Smooth muscle cell of the brain vasculature (primary cell): Measurements from ENCODE around the gene SOHLH1.
"Not testable (repeated sequence)": the region's sequence is repeated elsewhere in the genome, so short reads cannot be mapped to it uniquely, and the experiment has no call there.

Source experiments
- DNase-seq: peaks from one replicate; pipeline ENCODE4 v3.0.0-alpha.2; 2012; ENCODE audit warnings: low read depth, low spot score

SOHLH1 gene

DNA sequence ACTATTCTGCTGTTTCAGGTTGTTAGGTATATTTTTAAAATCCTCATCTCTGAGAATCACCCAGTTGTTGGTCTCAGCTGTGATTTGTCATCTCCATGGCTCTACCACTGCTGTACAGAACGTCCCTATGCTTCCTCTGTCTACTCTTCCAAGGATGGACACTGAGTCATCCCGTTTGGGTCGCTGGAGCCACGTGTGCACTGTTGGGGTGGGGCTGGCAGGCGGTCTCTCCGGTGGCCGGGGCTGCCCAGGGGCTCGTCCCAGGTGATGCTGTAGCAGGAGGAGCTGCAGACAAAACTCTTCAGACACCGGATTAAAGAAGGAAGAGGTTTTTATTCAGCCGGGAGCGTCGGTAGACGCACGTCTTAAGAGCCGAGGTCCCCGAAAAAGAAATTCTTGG lies 19.2 kb downstream of the SOHLH1 start:
- DNase-seq: no peak

DNA sequence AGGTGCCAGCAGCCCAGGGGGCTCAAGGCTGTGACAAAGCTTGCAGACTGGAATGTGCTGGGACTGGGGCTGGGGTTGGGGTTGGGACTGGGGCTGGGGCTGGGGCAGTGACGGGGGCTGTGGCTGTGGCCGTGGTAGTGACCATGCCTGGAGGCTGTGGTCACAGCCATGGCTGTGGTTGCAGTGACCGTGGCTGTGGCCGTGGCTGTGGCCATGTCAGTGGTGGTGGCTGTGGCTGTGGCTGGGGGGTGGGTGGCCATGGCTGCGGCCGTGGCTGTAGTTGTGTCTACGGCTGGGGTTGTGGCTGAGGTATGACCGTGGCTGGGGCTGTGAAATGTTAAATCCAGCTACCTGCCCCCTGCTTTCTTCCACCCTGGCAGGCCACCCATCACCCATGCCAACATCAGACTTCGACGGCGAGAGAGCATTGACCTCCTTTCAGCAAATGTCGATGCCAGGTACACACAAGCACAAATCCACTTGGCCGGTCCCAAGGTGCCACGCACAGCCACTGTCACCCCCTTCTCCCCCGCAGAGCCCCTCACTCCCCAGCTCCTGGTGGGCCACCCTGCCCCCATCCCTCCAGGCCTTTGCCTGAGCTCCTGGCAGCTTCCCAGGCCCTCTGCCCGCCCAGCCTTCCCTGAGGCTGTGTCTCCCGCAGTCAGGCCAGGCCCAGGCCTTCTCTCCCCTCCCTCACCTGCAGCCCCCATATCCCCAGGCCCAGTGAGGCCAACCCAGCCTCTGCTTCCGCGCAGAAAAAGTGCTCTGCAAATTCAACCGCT lies 20.9 kb downstream of the SOHLH1 start:
- DNase-seq: no peak

- no peak for DNase-seq
Measured at GRCh38 chr9:135677641-135678168, 21.6 kb downstream of the SOHLH1 start.

GRCh38 chr9:135676891-135677290 lies 22.4 kb downstream of the SOHLH1 start:
- no peak for DNase-seq

DNA sequence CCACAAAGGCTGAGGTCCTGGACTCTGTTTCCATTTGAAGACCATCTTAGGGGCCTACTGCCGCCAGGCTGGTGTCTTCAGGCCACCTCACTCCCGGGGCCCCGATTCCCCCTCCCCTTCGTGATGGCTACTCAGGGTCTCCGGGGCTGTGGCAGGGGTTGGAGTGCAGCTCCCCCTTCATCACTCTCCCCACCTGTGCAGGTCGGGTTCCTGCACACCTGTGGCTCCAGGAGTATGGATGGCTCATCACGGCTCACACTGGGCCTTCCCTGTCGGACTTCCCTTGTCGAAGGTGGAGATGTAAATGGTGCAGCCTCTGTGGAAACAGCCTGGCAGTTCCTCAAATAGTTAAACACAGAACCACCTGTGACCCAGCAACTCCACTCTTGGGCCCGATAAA lies 24.3 kb downstream of the SOHLH1 start:
- DNase-seq: no peak

- no peak for DNase-seq
Measured at GRCh38 chr9:135673941-135674340, 25.3 kb downstream of the SOHLH1 start.

- not testable (repeated sequence) for DNase-seq
Measured at GRCh38 chr9:135672786-135673185, 26.5 kb downstream of the SOHLH1 start.

GRCh38 chr9:135671591-135672041 lies 27.7 kb downstream of the SOHLH1 start:
- DNase-seq: no peak

DNA sequence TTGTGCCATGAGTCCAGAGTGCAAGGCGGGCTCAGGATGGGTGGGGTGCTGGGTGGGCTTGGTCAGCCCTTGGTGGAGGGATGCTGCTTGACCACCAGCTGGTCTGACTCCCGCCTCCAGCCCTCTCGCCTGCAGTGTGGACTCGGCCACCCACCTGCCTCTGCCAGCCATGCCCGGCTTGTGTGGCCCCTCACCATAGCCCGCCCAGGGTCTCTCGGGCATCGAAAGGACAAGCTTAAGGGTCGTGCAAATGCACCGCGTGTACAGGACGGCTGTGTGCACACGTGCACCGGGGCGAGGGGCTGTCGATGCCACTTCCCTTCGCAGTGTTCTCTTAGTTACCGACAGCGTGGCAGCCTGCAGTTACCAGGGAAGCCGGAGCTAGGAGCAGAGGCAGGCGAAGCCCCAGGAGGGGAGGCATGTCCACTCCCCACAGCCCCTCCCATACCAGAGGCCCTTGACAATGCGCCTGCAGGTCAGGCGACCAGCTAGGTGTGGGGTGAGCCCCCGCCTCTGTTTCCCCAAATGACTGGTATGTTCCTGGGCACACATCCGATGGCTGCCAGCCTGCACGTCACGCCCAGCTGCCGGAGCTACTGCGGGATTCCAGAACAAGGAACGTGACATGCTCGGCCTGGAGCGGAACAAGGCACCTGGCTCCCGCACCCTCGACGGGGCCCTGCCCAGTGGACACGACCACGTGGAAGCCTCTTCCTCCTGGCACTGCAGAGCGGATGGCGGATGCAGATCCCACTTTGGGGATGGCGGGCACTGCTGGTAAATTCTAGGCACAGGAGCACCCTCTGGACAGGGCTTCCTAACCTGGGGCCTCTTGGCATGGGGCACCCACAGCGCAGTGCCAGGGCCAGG lies 28.3 kb downstream of the SOHLH1 start:
- DNase-seq: no peak

DNA sequence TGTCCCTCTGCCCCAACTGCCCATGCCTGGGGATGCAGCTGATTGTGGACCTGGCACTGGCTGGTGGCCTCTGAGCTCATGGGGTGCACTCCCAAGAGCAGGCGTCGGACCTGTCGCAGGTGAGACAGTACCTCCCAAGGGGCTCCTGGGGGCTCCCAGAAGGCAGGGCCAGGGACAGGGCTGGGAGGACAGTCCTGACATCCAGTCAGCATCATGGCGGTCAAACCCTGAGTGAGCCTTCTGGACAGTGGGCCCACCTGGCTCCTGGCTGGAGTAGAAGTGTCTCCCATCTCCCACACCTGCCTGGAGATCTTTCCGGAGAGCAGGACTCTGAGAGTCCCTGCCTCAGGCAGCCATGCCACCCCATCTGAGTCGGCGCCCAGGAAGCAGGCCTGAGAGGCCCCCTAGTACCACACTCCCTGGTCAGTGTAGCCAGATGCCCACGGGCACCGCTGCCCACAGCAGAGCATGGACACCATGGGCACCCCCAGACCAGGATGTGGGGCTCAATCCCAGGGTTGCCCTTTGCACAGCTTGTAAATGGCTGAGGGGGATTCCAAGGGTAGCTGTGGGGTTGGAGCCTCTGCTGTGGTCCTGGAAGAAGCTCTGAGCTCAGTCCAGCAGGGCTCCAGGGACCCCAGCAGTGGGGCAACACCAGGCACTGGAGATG lies 29.5 kb downstream of the SOHLH1 start:
- DNase-seq: no peak

- not testable (repeated sequence) for DNase-seq
Measured at GRCh38 chr9:135669018-135669417, 30.3 kb downstream of the SOHLH1 start.

DNA sequence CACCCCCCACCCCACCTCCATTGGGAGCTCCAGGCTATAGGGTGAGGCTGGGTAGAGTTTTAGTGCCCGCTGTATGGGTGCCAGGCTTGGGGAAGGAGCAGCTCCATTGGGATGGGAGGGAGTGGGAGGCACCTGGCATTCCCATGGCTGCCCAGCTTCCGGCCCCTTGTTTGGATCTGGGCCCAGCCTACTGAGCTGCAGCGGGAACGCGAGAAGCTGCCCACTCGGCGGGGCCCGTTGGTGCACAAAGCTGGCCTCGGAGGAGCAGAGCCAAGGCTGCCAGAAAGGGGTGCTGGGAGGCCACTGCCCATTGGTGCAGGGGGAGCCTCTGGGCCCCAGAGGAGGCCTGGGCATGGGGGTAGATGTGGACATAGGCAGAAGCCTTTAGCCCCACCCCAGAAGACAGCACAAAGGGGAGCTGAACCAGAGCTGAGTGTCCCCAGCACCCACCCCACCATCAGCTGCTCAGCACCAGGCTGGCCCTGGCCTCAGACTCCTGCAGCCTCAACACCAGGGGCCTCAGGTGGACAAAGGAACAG lies 31.7 kb downstream of the SOHLH1 start:
- no peak for DNase-seq

DNA sequence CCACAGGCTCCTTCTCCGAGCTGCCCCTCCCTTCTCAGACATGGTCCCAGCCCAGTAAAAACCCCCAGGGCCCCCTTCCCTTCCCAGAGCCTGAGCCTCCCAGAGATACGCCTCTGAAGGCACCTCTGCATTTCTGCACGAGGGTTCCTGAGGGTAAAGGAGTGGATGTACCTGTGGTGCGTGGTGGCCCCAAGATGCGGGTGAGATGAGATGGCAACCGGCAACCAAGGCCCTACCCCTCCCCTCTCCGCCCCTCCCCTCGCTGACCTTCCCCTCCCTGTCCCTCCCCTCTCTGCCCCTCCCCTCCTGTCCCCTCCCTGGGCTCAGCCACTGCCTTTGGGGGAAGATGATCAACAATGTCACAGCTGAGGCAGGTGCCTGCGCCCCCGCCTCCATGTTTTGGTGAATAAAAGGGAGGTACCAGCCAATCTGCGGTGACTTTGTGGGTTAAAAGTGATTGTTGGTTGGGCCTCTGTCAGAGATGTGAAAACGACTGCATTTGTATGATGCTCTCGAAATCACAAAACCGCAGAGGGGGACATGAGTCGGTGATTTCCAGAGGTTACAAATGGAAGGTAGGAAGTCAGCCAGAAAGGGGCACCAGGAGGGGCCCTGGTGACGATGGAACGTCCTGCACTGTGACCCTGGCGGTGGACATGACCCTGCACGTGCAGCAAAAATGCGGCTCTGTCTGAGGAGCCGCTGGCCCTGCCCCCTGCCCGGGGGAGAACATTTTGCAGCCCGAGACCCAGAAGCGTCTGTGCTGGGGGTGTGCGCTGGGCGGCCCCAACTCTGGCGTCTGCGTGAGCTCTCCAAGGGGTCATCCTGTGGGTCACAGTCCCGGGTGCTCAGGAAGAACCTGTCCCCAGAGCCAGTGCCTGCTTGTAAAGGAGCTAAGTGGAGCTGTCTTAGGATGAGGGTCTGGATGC lies 32.5 kb downstream of the SOHLH1 start:
- no peak for DNase-seq

DNA sequence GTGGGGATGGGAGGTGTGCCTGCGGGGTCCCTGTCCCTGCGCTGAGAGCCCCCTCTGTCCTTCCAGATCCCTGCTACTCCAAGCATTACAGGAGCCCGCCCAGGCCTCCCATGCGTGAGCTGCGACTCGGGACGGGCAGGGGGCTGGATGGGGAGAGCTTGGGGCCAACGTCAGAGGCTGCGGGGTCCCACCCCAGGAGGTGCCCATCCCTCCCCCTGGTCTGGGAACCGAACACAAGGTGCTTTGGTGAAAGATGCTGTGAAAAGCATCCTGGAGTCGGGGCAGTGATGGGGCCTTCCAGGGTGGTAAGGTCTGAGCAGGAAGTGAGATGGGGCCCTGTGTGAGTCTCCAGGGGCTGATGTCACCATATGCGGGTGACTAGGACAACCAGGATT lies 33.5 kb downstream of the SOHLH1 start:
- DNase-seq: no peak

DNA sequence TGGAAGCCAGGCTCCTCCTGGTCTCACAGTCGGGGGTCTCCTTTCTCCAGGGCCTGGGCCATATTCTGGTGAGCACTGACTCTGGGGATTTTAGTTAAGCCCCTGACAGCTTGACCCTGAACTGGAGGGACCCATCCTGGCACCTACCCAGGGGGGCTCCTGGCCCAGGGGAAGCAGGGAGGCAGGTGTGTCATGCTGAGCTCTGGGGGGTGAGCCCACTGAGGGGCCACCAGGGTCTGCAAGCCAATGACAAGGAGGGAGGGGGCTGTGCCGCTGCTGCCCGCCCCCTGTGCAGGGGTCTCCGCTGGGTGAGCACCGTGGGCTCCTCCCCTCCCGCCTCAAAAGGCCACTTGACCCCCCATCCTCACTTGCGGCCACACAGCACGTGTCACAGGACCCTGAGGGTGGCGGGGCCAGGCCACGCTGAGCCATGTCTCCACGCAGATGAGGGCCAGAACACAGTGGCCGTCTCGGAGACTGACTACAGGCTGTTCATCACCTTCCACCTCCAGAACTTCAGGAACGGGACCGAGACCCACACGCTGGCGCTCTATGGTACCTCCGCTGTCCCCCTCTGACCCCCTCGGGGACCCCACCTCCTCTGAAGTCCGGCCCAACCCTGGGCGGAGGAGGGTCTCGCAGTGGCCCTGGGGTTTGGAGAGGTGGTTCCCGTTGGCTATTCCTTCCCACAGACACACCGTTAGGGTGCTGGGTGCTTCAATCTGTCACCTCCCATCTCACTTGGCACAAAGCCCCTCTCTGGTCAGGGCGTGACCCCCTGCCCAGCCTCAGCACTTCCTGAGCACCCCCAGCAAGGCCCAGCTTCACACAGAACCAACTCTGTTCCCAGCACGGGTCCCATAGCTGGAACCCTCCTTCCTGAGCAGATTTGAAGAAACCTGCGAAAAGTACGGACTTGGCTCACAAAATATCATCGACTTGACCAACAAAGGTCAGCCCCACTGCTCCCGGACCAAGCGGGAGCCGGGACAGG lies 34.2 kb downstream of the SOHLH1 start:
- DNase-seq: no peak

- DNase-seq: no peak
Measured at GRCh38 chr9:135664266-135664665, 35.0 kb downstream of the SOHLH1 start.

- DNase-seq: no peak
Measured at GRCh38 chr9:135663857-135664256, 35.4 kb downstream of the SOHLH1 start.

DNA sequence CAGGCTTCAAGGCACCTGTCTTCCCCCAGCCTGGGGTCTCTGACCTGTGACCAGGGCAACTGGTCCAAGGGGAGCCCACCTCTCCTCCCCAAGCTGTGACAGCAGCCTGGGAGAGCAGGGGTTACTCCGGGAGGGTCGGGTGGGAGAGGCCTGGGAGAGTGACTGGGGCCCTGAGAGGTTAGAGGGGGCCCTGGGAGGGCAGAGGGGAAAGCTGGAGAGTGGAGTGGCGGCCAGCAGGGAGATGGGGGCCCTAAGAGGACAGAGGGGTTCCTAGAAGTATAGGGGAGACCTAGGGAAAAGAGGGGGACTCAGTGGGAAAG lies 35.9 kb downstream of the SOHLH1 start:
- no peak for DNase-seq

- DNase-seq: no peak
Measured at GRCh38 chr9:135662758-135663450, 36.4 kb downstream of the SOHLH1 start, which contains the start of gene LCN9. LCN9 (plus strand) TSS chr9:135663309; CDS start chr9:135663322, 13 bp downstream.
